NCI-H510A (cell line): ENCODE results near the gene MBD3.

Source experiments
- DNase-seq: peaks from one replicate; lab custom pipeline; 2025; lab: John Stamatoyannopoulos, UW

Gene MBD3

GRCh38 chr19:1598777-1599459 is 6.3 kb upstream of the MBD3 start:
- DNase-seq: no peak

DNA sequence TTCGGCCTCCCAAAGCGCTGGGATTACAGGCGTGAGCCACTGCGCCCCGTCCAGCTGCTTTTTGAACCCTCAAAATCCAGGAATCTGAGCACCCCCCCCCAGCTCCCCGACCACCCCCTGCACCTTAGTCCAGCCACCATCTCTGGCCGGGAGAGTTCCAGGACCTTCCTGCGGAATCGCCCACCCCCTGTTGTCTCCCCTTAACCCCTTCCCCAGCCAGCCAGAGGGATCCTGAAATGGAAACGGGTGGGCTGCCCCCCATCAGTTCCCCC is 772 bp upstream of the MBD3 start:
- no peak for DNase-seq

DNA sequence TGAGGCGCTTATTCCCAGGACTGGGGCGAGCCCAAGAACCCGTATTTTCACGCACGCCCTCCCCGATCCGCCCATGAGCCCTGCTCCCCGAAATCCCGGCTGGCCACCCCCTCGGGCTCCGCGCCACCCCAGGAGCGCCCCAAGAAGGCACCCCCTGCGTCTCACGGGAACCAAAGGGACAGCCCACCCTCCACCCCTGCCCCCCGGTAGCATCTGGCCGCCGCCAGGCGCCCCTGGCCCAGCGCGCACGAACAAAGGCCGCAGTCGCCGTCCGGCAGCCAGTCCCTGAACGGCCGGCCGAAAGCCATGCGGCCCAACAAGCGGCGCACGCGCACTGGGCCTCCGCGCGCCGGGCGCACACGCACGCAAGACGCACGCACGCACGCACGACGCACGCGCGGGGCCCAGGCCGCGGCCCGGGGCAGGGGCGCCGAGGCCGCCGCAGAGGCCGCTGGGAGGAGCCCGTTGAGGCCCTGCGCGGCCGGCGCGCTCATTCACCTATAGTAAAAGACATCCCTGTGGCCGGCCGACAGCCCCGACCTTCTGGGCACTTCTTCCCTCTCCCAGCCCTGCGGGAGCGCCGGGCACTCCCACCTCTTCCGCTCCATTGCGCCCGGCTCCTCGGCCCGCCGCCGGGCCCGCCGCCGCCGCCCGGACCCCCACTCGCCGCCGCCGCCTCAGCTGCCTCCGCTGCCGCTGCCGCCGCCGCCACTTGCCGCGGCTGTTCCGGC is 476 bp downstream of the MBD3 start:
- peak; percentile 43 for DNase-seq

DNA sequence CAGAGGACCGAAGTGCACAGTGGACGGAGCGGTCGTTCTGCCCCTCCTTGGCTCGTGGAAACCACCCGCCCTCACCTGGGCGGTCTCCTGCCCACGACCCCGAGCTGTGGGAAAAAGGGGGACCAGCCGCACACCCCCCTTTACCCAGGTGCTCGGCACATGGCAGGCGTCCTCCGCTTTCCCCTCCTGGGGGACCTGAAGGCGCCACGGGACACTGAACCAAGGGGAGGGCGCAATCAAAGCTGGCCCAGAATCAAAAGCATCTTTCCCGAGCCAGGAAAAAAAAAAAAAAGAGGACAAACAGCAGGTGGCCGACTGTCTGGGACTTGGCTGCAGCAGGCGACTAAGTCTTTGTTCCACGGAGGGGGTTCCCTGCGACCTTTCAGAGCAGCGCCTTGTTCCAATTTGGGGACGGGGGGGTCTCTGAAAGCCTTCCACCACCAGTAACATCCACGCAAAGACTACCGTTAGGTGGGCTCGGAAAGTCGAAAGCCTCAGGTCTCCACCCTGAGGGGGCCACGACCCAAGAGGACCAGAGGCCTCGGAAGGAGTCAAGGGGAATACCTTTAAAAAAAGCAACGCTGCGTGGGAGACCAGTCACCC is 1.1 kb downstream of the MBD3 start:
- DNase-seq: no peak

GRCh38 chr19:1590641-1591397 is 1.8 kb downstream of the MBD3 start:
- DNase-seq: no peak

- no peak for DNase-seq
Observed at GRCh38 chr19:1587872-1588271, 4.8 kb downstream of the MBD3 start.

DNA sequence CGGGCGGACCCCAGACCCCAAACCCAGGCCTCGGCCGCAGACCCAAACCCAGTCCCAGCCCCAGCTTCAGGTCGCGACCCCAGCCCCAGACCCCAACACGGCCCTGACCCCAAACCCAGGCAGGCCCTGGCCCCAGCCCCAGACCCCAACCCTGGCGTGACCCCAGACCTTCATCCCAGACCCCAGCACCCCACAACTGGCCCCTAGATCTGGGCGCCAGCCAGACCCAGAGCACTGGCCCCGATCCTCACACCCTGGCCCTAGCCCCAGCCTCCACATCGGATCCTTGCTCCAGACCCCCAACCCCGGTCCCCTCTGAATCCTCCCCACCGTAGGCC is 7.5 kb downstream of the MBD3 start:
- DNase-seq: no peak

- no peak for DNase-seq
Observed at GRCh38 chr19:1584500-1585242, 8.0 kb downstream of the MBD3 start.

DNA sequence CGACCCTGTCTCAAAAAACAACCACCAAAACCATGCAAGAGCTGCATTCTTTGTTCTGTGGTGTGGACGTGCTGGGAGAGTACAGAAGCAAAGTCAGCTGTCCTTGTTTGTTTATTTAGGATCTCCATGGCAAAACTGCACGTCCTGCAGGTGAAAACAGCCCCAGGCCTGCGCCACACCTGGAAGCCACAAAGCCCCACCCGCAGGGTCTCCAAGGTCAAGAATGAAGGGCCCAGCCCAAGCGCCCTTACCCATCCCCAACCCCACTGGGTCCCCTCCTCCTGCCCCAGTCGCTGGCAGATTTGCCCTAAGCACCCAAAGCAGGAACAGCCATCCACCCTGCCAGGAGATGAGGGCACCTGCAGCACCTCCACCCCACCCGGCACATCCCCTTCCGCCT is 10.5 kb downstream of the MBD3 start:
- DNase-seq: no peak

- no peak for DNase-seq
Observed at GRCh38 chr19:1580957-1581356, 11.7 kb downstream of the MBD3 start.

- DNase-seq: no peak
Observed at GRCh38 chr19:1580382-1580781, 12.3 kb downstream of the MBD3 start.

- DNase-seq: no peak
Observed at GRCh38 chr19:1579222-1579621, 13.4 kb downstream of the MBD3 start.

- no peak for DNase-seq
Observed at GRCh38 chr19:1577929-1578618, 14.6 kb downstream of the MBD3 start.

DNA sequence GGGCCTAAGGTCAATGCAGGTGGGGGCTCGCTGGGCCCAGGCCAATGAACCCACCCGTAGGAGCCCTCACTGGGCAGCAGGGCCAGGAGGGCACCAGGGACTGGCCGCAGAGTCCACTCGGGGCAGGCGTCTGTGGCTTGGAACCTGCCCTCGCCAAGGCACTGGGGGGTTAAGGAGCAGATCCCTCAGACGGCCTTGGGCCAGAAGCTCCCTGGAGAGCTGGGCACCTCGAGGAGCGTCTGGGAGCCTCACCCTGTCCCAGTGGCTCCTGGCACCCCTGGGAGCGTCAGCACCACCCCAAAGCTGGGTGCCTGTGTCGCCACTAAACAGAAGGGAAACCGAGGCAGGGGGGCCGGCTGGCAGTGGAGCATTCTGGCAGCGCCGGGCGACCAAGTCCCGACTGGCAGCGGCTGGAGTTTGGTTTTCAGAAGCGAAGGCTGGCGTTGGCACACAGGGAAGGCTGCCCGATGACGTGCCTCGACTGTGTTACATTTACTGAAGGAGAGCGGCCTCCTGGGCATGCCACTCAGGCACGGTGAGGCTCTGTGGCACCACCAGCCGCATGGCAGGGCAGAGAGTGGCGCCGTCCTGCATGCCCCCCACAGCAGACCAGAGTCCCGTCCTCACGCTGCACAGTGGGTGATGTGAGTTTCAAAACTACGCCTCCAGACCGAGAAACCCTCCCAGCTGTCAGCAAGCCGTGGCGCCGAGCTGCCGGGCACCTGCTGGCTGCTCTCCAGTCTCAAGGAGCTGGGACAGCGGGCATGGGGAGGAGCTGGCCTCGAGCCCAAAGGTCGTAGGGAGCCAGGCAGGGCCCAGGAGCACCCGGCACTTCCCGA is 15.4 kb downstream of the MBD3 start:
- no peak for DNase-seq

GRCh38 chr19:1576242-1577089 is 16.2 kb downstream of the MBD3 start:
- DNase-seq: no peak

DNA sequence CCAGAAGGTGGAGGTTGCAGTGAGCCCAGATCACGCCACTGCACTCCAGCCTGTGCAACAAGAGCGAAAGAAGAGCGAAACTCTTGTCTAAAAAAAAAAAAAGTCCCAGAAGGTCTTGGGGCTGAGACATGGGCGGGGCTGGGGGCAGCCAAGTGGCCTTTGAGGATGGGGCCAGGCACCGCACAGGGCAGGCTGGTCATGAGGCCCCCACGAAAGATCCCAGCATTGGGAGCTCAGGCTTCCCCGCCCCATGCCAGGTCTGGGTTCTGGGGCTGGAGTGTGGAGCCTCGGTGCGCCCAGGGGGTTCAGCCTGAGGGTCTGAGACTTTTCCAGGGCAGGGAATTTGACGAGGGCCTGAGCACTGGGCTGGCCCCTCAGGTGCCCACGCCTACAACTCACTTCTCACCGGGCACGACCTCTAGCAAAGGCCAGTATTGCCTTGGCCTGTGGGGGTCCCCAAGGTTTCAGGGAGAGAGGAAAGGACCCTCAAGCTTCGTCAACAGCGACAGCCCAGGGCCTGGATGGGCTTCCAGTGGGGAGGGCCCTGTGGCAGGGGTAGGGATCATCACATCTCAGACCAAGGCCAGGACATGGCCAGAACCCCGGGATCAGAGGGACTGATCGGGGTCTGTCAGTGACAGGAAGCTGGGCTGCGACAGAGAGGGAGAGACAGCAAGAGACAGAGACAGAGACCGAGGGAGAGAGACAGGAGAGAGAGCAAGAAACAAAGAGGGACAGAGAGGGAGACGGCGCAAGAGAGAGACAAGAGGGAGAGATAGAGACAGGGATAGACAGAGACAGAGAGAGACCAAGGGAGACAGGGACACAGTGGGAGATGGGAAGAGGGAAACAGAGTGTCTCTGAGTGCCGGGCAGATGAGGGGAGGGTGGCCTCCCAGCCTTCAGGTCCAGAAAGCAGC is 17.1 kb downstream of the MBD3 start:
- no peak for DNase-seq

- DNase-seq: no peak
Observed at GRCh38 chr19:1574354-1575136, 18.1 kb downstream of the MBD3 start.

DNA sequence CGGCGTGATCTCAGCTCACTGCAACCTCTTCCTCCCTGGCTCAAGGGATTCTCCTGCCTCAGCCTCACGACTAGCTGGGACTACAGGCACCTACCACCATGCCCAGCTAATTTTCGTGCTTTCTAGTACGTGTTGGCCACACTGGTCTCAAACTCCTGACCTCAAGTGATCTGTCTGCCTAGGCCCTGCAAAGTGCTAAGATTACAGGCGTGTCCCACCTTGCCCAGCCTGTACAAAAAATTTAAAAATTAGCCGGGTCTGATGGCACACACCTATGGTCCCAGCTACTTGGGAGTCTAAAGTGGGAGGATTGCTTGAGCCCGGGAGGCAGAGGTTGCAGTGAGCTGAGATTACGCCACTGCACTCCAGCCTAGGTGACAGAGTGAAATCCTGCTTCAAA is 19.9 kb downstream of the MBD3 start:
- no peak for DNase-seq
